ENCODE results near the gene SNRPB. TPM values are rescaled to one million over a fixed set of nuclear protein-coding genes. Genes with fewer than 3 reads are reported as not detected.

The SNRPB gene
- total RNA-seq, 1 donor from 2014 or later, result 305 TPM

DNA sequence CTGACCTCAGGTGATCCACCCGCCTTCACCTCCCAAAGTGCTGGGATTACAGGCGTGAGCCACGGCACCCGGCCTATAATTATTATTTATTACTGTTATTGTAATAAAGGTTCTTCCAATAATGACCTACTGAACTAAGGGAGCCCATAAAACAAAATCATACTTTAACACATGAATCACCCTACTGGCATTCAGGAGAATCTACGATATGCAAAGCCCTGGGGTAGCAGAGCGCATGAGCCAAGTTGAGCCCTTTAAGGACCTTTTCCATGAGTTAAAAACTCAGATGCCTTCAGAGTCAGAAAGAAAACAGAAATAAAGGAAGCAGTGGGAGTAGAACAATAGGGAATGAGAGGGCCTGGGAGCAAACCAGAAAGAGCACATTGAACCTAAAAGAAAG, 41.5 kb downstream of the SNRPB start:
- no peak for DNase-seq (ENCODE audit: low read depth in 2 of 2)

DNA sequence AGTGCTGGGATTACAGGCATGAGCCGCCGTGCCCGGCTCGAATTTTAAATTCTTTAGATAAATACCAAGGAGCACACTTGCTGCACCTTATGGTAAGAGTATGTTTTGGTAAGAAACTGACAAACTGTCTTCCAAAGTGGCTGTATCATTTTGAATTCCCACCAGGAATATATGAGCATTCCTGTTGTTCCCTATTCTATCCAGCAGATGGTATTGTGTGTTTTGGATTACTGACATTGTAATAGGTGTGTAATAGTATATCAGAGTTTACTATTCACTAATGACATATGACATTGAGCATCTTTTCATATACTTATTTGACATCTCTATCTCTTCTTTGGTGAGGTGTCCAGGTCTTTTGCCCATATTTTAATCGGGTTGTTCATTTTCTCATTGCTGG, 49.3 kb downstream of the SNRPB start:
- no peak for DNase-seq (ENCODE audit: low read depth in 2 of 2)

DNA sequence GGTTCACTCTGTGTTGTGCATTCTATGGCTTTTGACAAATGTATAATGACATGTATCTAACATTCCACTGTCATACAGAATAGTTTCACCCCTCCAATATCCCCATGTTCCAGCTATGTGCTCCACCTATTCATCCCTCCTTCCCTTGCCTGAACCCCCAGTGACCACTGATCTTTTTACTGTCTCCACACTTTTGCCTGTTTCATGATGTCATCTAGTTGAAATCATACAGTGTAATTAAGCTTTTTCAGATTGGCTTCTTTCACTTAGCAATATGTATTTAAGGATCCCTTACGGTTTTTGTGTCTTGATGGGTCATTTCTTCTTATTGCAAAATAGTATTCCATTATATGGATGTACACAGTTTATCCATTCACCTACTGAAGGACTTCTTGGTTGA, 50.1 kb downstream of the SNRPB start:
- DNase-seq (ENCODE audit: low read depth in 2 of 2), result no peak

- no peak for DNase-seq (ENCODE audit: low read depth in 2 of 2)
Observed at GRCh38 chr20:2418388-2418787, 52.2 kb downstream of the SNRPB start.

DNA sequence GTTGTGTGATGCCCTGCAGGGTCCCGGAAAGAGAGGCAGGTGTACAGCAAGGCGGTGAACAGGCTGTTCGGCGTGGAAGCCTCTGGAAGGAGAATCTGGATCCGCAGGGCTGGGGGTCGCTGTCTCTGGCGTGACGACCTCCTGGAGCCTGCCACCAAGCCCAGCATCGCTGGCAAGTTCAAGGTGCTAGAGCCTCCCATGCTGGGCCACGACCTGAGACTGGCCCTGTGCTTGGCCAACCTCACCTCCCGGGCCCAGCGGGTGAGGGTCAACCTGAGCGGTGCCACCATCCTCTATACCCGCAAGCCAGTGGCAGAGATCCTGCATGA, 53.4 kb downstream of the SNRPB start:
- DNase-seq (ENCODE audit: low read depth in 2 of 2), result no peak

- DNase-seq (ENCODE audit: low read depth in 2 of 2), result no peak
Observed at GRCh38 chr20:2416541-2417212, 53.9 kb downstream of the SNRPB start.

Other genes starting within 250 kb of the SNRPB start
- not detected in 2 replicates for gene TGM3, start 174.8 kb downstream of the SNRPB start, total RNA-seq
- gene TGM6, start 89.9 kb downstream of the SNRPB start, total RNA-seq, result not detected in 2 replicates
- gene ZNF343, start 38.1 kb upstream of the SNRPB start, total RNA-seq, result 6.5 and 7.2 TPM in 2 replicates
- gene TMC2, start 65.8 kb upstream of the SNRPB start, total RNA-seq, result not detected in 2 replicates
- gene NOP56, start 181.8 kb upstream of the SNRPB start, total RNA-seq, result 104 and 120 TPM in 2 replicates
- 113 and 114 TPM in 2 replicates for gene IDH3B, start 193.4 kb upstream of the SNRPB start, total RNA-seq
- gene EBF4, start 222.0 kb upstream of the SNRPB start, total RNA-seq, result 0.77 and 4.7 TPM in 2 replicates